ENCODE measurements around the gene RBMS3.

RBMS3 gene

DNA sequence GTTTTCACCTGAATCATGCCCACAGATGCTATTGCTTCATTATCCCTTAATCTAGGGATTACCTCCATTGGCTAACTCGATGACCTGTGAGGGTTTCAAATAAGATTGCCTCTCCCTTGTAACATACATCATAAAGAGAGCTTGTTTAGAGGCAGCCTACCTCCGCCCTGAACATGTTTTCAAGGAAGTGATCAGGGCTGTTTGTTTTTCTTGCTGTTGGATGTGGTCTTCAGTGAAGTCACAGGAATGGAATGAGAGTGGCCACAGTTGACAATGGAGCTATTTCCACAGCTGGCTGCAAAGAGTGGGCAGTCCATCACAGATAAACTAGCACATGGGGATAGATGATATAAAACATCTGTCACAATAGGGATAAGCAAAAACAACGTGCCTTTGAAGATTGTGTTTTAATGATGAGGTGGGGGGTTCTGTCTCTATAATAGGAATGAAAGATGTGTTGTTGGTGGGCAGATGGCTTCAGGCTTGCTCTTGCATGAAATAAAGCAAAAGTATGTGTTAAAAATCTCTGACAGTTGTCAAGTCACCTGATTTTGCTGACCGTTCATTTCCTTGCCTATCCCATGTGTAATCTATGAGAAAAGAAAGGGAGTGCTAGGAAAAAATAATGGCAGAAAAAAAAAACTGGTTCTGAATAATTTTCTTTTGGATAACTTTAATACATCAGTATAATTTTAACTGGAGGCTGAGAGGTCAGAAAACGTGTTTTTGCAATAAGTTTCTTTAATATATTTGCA lies 642.3 kb downstream of the RBMS3 start:
- no peak for DNase-seq

DNA sequence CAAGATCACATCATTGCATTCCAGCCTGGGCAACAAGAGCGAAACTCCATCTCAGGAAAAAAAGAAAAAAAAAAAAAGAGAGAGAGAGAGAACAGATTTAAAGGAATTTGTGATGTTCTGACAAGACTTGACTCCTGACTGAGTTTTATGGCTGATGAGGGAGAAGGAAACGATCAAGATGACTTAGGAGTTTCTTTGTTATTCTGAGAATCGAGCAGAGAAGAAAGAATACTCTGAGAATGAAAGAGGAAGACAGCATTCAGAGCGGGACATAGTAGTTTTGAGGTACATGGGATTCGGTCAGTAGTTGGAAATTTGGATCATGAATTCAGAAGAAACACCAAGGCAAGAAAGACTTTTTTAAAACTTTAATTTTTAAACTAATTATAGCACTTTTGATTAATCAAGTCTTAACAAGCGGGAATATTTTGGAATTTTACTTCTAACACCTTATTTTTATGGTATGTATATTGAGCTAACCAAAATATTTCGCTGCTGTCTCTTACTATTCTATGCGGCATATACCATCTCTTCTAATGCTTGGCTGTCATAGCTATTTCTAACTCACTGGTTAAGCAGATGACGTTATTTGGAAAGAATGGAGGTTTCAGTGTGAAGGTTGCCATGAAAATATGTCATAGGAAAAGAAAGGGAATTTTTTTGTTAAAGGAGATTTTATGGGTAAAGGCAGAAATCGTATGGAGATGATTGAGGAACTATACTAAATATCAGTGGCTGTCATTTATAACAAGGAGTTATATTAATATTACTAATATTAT lies 644.1 kb downstream of the RBMS3 start:
- DNase-seq = no peak

- DNase-seq = no peak
Observed at GRCh38 chr3:29926378-29926777, 645.5 kb downstream of the RBMS3 start.

DNA sequence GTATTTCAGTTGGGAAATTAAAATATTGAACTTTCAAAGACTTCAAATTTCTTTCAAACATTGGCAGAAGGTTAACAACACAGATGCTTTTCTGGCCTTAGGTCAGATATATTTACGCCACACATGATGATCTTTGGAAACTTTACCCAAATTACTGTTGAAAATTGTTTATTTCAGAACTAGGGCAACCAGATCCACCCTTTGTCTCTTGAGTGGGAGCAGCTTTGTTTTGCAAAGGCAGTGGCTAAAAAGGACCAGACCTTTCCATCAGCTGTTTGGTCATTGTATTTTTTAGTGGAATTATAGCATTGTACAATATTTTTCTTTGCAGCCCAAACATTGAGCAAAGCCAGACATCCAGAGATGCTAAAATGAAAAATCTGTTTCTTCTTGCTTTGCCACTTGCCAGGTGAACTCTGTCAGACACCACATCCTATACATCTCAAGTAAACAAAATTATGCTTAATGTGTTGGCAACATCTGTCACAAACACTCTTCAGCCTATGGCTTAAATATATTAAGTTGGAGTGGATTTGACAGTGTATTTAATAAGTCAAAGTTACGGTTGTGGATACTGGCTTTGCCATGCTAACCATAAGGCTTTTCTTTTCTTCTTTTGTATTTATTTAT lies 651.9 kb downstream of the RBMS3 start:
- DNase-seq = no peak

- no peak for DNase-seq
Observed at GRCh38 chr3:29933802-29934490, 653.1 kb downstream of the RBMS3 start.

GRCh38 chr3:29934751-29935150 lies 653.9 kb downstream of the RBMS3 start:
- DNase-seq = no peak

GRCh38 chr3:29936054-29936453 lies 655.2 kb downstream of the RBMS3 start:
- DNase-seq = no peak

- DNase-seq = no peak
Observed at GRCh38 chr3:29936766-29937165, 655.9 kb downstream of the RBMS3 start.

DNA sequence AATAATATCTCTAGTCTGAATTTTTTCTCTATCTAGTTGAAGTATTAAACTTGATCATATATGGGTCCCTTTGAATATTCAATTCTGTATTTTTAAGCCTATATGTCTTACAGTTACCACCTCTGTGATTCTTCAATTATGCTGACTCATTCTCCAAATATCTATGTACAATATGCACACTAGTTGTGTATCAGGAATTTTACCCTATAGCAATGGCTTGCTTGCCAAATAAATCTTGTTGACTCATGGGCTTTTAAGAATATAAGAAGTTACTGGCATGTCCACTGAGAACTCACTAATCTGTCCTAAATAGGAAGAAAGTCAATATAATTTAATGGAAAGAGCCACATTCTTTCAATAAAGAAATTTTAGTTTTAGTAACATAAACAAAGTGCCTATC lies 656.3 kb downstream of the RBMS3 start:
- DNase-seq = no peak

DNA sequence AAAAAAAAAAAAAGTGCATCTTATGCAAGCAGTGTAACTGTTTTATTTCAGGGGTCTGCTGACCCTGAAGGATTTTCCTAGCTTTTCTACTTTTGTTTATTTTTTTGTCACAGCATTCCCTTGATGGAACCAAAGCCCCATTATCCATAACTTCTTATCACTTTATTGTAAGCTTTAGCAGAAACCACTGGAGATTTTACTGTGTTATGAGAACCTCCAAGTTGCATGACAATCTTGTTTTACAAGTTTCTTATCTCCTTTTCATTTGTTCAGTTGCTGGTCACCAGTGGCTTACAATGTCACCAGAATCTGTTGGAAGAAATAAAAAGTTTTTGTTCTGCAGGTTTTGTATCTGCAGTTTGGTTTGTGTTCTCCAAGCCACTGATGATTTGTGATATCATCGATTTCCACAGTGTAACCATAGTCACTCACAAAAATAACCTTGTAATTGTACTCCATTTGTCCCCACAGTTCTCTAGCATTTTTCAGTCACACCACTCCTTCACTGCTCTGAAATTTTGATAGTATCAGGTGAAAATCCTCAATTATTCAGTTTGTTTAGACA lies 660.0 kb downstream of the RBMS3 start:
- DNase-seq = no peak

- no peak for DNase-seq
Observed at GRCh38 chr3:29942297-29942696, 661.4 kb downstream of the RBMS3 start.

DNA sequence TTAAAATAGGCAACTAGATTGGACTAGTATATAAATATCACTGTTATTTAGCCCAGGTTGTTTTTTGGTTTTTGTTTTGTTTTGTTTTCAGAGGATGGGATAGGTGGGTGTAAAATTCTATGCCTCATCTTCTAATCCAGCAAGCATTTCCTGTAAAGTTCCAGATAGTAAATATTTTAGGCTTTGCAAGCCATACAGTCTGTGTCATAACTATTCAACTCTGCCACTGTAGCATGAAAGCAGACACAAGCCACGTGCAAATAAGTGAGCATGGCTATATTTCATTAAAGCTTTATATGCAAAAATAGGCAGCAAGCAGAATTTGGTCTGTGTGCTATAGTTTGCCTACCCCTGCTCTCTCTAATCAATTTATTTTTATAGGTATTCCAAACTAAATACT lies 668.3 kb downstream of the RBMS3 start:
- no peak for DNase-seq

DNA sequence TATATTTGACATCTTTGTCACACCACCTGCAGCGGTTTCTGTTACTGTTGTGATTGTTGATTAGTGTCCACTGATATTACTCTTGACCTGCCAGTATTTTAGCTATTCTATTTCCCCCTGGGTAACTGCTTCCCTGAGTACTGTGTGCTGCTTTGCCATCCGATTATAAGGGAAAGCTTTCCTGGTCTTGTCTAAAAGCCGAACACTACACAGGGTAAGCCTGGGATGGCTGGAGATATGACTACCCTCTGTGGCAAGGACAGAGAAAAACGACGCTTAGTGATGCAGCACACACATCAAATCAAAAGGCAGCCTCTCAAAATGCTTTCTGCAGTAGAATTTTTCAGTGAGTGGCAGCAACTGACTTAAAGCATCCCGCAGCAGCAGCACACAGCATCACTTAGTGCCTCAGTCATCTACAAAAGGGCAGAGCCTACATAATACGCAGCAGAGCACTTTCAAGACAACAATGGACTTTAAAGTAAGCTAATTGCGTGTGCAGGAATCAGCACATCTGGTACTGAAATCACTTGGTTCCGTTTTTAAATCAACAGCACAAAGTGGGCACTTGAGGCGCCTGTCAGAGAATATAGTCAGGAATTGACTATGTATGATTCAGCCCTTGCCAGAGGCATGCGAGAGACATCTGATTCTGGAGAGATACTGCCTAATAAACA lies 669.2 kb downstream of the RBMS3 start:
- no peak for DNase-seq

DNA sequence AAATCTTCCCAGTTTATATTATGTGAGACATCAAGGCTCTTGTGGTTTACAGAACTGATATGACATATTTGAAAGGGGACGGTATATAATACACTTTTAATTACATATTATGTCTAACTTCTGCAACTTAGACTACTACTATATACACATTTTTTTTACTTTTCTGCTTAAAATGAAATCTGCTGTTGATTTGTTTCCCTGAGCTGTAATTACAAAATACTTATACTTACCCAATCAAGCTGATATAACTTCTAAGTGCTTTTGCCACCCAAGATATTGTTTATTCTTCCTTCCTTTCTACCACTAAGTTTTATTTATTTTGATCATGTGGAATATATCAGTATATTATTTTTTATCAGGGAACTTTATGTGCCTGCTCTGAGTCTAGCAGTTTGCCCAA lies 671.6 kb downstream of the RBMS3 start:
- DNase-seq = no peak

DNA sequence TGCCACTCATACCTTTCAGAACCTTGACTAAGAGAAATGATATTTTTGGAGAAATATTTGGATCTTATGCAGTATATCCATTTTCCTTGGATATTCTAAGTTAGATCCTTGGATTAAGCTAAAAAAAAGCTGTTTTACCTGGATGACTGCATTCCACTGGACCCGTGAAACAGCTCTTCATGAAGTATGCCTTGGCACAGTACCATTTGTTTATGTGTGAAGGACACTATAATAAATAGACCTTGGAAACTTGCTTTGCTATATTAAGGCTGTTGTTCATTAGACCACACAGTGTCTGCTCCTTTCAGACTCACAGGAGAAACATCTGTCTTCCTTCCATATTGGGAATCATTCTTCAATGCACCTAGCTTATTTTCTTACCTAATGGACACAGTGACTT lies 674.5 kb downstream of the RBMS3 start:
- no peak for DNase-seq

GRCh38 chr3:29958816-29959215 lies 677.9 kb downstream of the RBMS3 start:
- no peak for DNase-seq

DNA sequence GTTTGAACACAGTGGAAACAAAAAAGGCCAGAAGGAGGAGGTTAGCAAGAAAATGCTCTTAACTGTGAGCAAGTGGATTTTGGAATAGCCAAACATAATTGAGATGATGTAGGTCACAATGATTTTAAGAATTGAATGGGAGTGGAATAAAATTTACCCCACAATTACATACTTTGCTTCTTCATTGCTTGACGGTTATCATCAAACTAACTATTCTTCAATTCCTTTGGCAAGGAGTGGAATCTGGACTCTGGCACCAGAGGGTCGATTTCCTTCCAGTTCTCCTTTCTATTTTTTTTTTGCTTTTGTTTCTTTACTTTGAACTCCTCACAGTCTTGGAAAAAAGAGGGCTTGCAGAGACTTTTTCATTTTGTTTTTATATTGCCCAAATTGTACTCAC lies 691.0 kb downstream of the RBMS3 start:
- DNase-seq = no peak

GRCh38 chr3:29972320-29972993 lies 691.6 kb downstream of the RBMS3 start:
- DNase-seq = no peak

GRCh38 chr3:29973763-29974162 lies 692.9 kb downstream of the RBMS3 start:
- DNase-seq = no peak

GRCh38 chr3:29976871-29977270 lies 696.0 kb downstream of the RBMS3 start:
- DNase-seq = no peak

GRCh38 chr3:29977360-29977759 lies 696.5 kb downstream of the RBMS3 start:
- DNase-seq = no peak

DNA sequence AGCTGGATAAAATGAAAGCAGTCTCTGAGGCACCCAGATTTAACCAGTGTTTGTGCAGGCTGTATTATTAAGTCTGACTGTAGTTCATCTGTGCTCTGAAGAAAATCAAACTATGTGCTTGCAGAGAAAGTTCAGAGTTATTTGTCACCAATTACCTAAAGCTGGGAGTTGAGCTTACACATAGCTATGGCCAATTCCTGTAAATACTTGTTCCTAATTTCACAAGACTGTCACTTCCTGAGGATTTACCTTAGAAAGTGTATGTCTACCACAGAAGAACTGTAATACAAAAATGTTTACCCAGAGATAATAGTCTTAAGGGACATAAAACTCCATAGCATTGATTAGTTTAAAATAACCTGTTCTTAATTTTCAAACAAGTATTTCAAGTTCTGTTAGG lies 697.2 kb downstream of the RBMS3 start:
- DNase-seq = no peak
